ENCODE data around the gene CTSE.

- no peak for TF ChIP-seq CTCF (IDR thresholded peaks at IDR 0.05)
- no peak for TF ChIP-seq POLR2A (IDR thresholded peaks at IDR 0.05)
Measured at GRCh38 chr1:205969229-205969628, 54.5 kb downstream of the CTSE start.
